Heart left ventricle (tissue), 16 donors: ENCODE results near the gene TFF3. TPM values are rescaled to one million over a fixed set of nuclear protein-coding genes. Genes with fewer than 3 reads are reported as not detected.

Experiments
- ATAC-seq, 4 donors: fragments of 200-7000 bp; cut with Tn5 transposase; one replicate each; pipeline ENCODE4 v1.9.1; 2020 to 2022; ENCODE audit warnings: moderate library complexity in 4 of 4, mild to moderate bottlenecking in 3 of 4, moderate number of reproducible peaks in 1 of 4
- DNase-seq, 5 donors: peaks; one replicate each; pipeline ENCODE4 v3.0.0-alpha.2; 2020
- H3K27ac ChIP-seq, 12 donors: fragments of 200-600 bp; sonication (generic) in 4 of 12; one replicate each; pipeline versions ENCODE4 v1.5.0 to v1.8.0; 2016 to 2022; ENCODE audit warnings: mild to moderate bottlenecking in 2 of 12
- H3K27me3 ChIP-seq, 9 donors: fragments of 200-600 bp; sonication (generic) in 2 of 9; one replicate each; pipeline versions ENCODE4 v1.5.1 to v1.8.0; 2016 to 2022; ENCODE audit warnings: mild to moderate bottlenecking in 3 of 9
- H3K36me3 ChIP-seq, 9 donors: fragments of 200-600 bp; sonication (generic) in 2 of 9; one replicate each; pipeline versions ENCODE4 v1.5.0 to v1.8.0; 2018 to 2022; ENCODE audit warnings: mild to moderate bottlenecking in 2 of 9
- H3K4me1 ChIP-seq, 12 donors: fragments of 200-600 bp; sonication (generic) in 4 of 12; one replicate each; pipeline versions ENCODE4 v1.5.0 to v1.8.0; 2016 to 2022; ENCODE audit warnings: mild to moderate bottlenecking in 3 of 12
- H3K4me3 ChIP-seq, 12 donors: fragments of 200-600 bp; sonication (generic) in 4 of 12; one replicate each; pipeline versions ENCODE4 v1.5.0 to v1.8.0; 2017 to 2022; ENCODE audit warnings: mild to moderate bottlenecking in 9 of 12, moderate library complexity in 4 of 12
- H3K9me3 ChIP-seq, 12 donors: fragments of 200-600 bp; sonication (generic) in 4 of 12; one replicate each; pipeline versions ENCODE4 v1.5.0 to v1.8.0; 2016 to 2022; ENCODE audit warnings: mild to moderate bottlenecking in 1 of 12
- CTCF ChIP-seq, 12 donors: fragments of 200-600 bp; sonication (generic) in 4 of 12; IDR thresholded peaks; one replicate each; pipeline versions ENCODE4 v1.5.0 to v1.8.0; 2018 to 2022; ENCODE audit warnings: antibody characterized with exemption in 12 of 12, mild to moderate bottlenecking in 5 of 12
- POLR2A ChIP-seq, 2 donors: fragments of 450-650 bp; IDR thresholded peaks; one replicate each; pipeline ENCODE4 v1.6.1; 2017; ENCODE audit warnings: antibody characterized with exemption in 2 of 2, mild to moderate bottlenecking in 2 of 2, moderate library complexity in 2 of 2
- WGBS, 4 donors: extraction: QIAGEN DNeasy Blood & Tissue Kit in 2 of 4; methylation state at CpG; one replicate each; pipeline versions ENCODE4 v1.1.5 to v1.1.7; 2013 to 2018; 5-methylcytosine and 5-hydroxymethylcytosine counted together
- intact Hi-C, 10 donors: fragments of 100-400 bp; cut with DNase I; formaldehyde crosslinking; loops; one replicate each; pipeline versions ENCODE4 v1.11.1 to v1.14.2; 2022
- polyA plus RNA-seq, 2 donors: library from polyadenylated mRNA; stranded (reverse); fragments of 200-250 nt; gene quantifications; one replicate each; pipeline ENCODE4 v1.2.3, GENCODE V29; 2013
- total RNA-seq, 9 donors: library from RNA; depleted of rRNA in 2 of 9; stranded (reverse); fragments of >200 nt in 2 of 9; fragmentation: NEBNext Ultra II Directional in 3 of 9; extraction: Animal tissue kit (Norgen Biotek cat#: 25700) in 3 of 9; gene quantifications; one replicate each; pipeline versions ENCODE4 v1.1.0 to v1.2.4, GENCODE V29; 2016 to 2023
- donor health status: ischemic (EF 13 %, LVEDD 7.1; RV severe dilation, severe dysfunction).
- donor health status: healthy with polysubstance abuse.
- donor health status: DM: no; HTN: yes; CAD: no.
- donor health status: DM: no; HTN: no; CAD: no.
- donor health status: ischemic (EF 25% LVEDD 6.9; RV normal size, moderate dysfunction).
- donor health status: ischemic (EF 25% LVEDD 5.7; RV mildly dilated, moderate dysfunction).
- donor health status: healthy.
- donor health status: DM: yes; HTN: yes; CAD: no.
- donor health status: ischemic (EF 35%, LVEDD 5.7; RV mildly dilated, moderate dysfunction).
- donor health status: nonischemic (EF 11% LVEDD 7.7; RV severe dilation, severe dysfunction).
- donor health status: DM: yes; HTN: yes; CAD: no.
- donor health status: PGD.
- donor health status: ischemic (EF 29% LVEDD 5.4; RV normal size, mild dysfunction).
- donor health status: nonischemic (EF 23%, LVEDD 6.1; RV moderate dilation, normal function).

The TFF3 gene
- total and polyA plus RNA-seq, 11 donors: 0.75 to 10.8 (median 3.0) TPM

DNA sequence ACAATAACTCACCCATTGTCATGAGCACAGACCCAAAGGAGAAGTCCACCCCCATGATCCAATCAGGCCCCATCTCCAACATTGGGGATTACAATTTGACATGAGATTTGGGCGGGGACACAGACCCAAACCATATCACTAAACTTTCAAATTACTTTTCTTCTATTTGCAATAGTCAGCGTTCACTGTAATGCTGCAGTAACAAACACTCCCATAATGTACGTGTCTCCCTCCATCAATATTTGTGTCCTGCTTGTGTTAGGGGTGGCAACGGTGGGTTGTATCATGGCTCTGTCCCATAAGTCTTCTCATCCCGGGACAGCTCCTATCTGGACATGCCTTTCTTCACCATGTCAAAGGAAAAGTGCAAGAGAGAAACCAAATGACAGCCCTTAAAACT is 26.2 kb downstream of the TFF3 start:
- H3K4me1 ChIP-seq: peaks cover 0 to 8% (median 0%) of the 10 kb centered on the region in 12 donors
- H3K27ac ChIP-seq: no peak overlapping the region
- no peak for TF ChIP-seq CTCF (IDR thresholded peaks at IDR 0.05)
- TF ChIP-seq POLR2A (IDR thresholded peaks at IDR 0.05): no peak
- H3K4me3 ChIP-seq: no peak overlapping the region
- peaks cover 0 to 67% (median 47%) of the 10 kb centered on the region in 9 donors for H3K36me3 ChIP-seq
- WGBS, 4 donors: 83 to 87% (median 85%) methylated on average over 5 of the region's 5 CpGs
- intact Hi-C loops: no loop called here
- H3K9me3 ChIP-seq: no peaks in the 10 kb centered on the region
- DNase-seq (no peak), ATAC-seq (no peak)
- no peaks in the 10 kb centered on the region for H3K27me3 ChIP-seq

DNA sequence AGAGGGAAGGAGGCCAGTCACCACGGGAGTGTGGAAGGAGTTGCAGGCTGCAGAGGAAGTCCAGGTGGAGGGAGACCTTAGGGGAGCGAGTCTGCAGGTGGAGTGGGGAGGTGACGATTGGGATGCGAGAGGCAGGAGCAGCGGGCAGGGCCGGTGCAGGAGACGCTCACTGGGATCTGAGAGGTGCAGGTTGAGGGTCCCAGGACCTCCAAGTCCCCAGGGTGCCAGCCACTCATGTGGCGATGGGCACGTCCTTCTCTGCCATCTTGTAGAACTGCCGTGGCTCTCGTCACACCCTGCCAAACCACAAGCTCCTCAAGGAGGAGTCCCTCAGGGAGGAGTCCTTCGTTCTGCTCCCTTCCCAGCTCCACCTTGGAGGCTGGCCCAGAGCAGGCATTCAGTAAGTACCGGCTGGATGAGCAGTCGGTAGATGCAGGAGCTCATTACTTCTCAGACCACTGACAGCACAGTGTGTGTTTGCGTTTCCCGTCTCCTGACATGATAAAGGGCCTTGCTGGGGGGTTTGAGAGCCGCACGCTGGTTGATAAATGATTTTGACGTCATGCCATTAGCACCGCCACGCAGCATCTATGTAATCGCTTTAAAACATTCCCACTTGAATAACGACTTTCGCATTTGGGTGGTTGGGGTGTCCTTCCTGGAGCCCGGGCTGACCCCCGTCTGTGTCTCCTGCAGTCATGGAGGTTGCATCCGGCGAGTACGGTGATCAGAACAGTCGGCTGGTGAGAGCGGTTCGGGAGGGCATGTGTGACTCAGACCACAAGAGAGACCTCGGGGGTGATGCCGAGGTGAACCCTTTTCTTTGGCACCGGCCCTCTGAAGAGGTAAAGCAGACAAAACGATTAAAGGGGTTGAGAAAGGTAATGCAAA is 27.8 kb downstream of the TFF3 start:
- WGBS, 4 donors: 90 to 94% (median 93%) methylated on average over 35 to 36 of the region's 36 CpGs
- H3K27me3 ChIP-seq: no peaks in the 10 kb centered on the region
- H3K36me3 ChIP-seq: peaks cover 0 to 75% (median 57%) of the 10 kb centered on the region in 9 donors
- ATAC-seq (no peak), DNase-seq (no peak)
- no peak overlapping the region for H3K27ac ChIP-seq
- H3K9me3 ChIP-seq: no peaks in the 10 kb centered on the region
- TF ChIP-seq POLR2A (IDR thresholded peaks at IDR 0.05): no peak
- TF ChIP-seq CTCF (IDR thresholded peaks at IDR 0.05): no peak
- H3K4me1 ChIP-seq: peaks cover 0 to 8% (median 0%) of the 10 kb centered on the region in 12 donors
- intact Hi-C loops: no loop called here
- H3K4me3 ChIP-seq: no peak overlapping the region

DNA sequence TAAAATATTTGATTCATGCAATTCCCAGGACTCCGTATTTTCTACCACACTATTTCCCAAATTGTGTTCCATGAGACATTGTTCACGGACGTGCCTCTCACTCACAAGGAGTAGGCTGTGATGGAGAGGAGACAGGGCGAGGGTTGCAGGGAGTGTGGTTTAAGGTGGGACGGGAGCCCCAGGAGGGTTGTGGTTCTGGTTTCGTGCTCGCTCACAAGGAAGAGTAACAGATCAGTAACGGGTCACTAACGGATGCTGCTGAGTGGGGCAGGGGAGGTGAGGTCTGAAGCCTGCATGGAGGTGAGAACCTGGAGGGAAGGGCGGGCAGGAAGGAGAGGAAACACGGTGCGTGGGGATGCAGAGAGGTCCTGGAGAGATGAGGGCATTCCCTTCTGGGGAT is 28.8 kb downstream of the TFF3 start:
- H3K36me3 ChIP-seq: peaks cover 0 to 71% (median 59%) of the 10 kb centered on the region in 9 donors
- DNase-seq (no peak), ATAC-seq (no peak)
- no peak for TF ChIP-seq CTCF (IDR thresholded peaks at IDR 0.05)
- TF ChIP-seq POLR2A (IDR thresholded peaks at IDR 0.05): no peak
- H3K9me3 ChIP-seq: no peaks in the 10 kb centered on the region
- WGBS, 4 donors: 85 to 92% (median 90%) methylated on average over 12 of the region's 12 CpGs
- no peak overlapping the region for H3K27ac ChIP-seq
- peaks cover 0 to 8% (median 0%) of the 10 kb centered on the region in 12 donors for H3K4me1 ChIP-seq
- intact Hi-C loops: no loop called here
- H3K4me3 ChIP-seq: no peak overlapping the region
- H3K27me3 ChIP-seq: no peaks in the 10 kb centered on the region

- no peak overlapping the region for H3K27ac ChIP-seq
- WGBS, 4 donors: 89 to 94% (median 91%) methylated on average over 13 of the region's 13 CpGs
- peaks cover 0 to 5% (median 0%) of the 10 kb centered on the region in 12 donors for H3K4me1 ChIP-seq
- intact Hi-C loops: no loop called here
- ATAC-seq: no peak
- H3K27me3 ChIP-seq: no peaks in the 10 kb centered on the region
- DNase-seq: no peak
- no peak for TF ChIP-seq POLR2A (IDR thresholded peaks at IDR 0.05)
- TF ChIP-seq CTCF (IDR thresholded peaks at IDR 0.05): no peak
- no peaks in the 10 kb centered on the region for H3K9me3 ChIP-seq
- H3K4me3 ChIP-seq: no peak overlapping the region
- H3K36me3 ChIP-seq: peaks cover 0 to 66% (median 56%) of the 10 kb centered on the region in 9 donors
Measured at GRCh38 chr21:42285569-42286245, 29.5 kb downstream of the TFF3 start.
